T-helper 2 cell (primary cell): Measurements from ENCODE around the gene FOXP1.
A peak's percentile ranks its signal among the peaks of the same experiment; 100 is the strongest.

Source experiments
- DNase-seq, 5 experiments: peaks; one replicate each; pipeline versions ENCODE4 v3.0.0 to v3.0.0-alpha.2; 2012 to 2022

Gene FOXP1

GRCh38 chr3:71503525-71504249, 79.8 kb downstream of the FOXP1 start:
- no peak for DNase-seq

GRCh38 chr3:71502066-71502625, 81.4 kb downstream of the FOXP1 start:
- no peak for DNase-seq

GRCh38 chr3:71500696-71501095, 82.8 kb downstream of the FOXP1 start:
- no peak for DNase-seq

GRCh38 chr3:71499227-71499876, 84.2 kb downstream of the FOXP1 start:
- no peak for DNase-seq

GRCh38 chr3:71498543-71498942, 85.0 kb downstream of the FOXP1 start:
- no peak for DNase-seq

- DNase-seq, result no peak
Observed at GRCh38 chr3:71497971-71498444, 85.5 kb downstream of the FOXP1 start.

- DNase-seq, result no peak
Observed at GRCh38 chr3:71497367-71497897, 86.1 kb downstream of the FOXP1 start.

- DNase-seq, result peak in 1 of 5 experiments; percentile 71
Observed at GRCh38 chr3:71495708-71496472, 87.6 kb downstream of the FOXP1 start.

- DNase-seq, result no peak
Observed at GRCh38 chr3:71494212-71494611, 89.3 kb downstream of the FOXP1 start.

GRCh38 chr3:71492974-71493771, 90.4 kb downstream of the FOXP1 start:
- peak in 3 of 5 experiments; percentile 21 to 95 (median 69) for DNase-seq

- peak in 2 of 5 experiments; percentile 40 to 88 for DNase-seq
Observed at GRCh38 chr3:71492566-71492965, 91.0 kb downstream of the FOXP1 start.

GRCh38 chr3:71491154-71491752, 92.3 kb downstream of the FOXP1 start:
- peak in 1 of 5 experiments; percentile 47 for DNase-seq

GRCh38 chr3:71490692-71491091, 92.8 kb downstream of the FOXP1 start:
- DNase-seq, result no peak

GRCh38 chr3:71489315-71489761, 94.2 kb downstream of the FOXP1 start:
- DNase-seq, result peak in 1 of 5 experiments; percentile 86

GRCh38 chr3:71488882-71489281, 94.6 kb downstream of the FOXP1 start:
- peak in 1 of 5 experiments; percentile 37 for DNase-seq

- DNase-seq, result peak in 1 of 5 experiments; percentile 68
Observed at GRCh38 chr3:71488391-71488809, 95.1 kb downstream of the FOXP1 start.

- DNase-seq, result no peak
Observed at GRCh38 chr3:71487418-71487817, 96.1 kb downstream of the FOXP1 start.

- DNase-seq, result peak in 1 of 5 experiments; percentile 82
Observed at GRCh38 chr3:71486831-71487230, 96.7 kb downstream of the FOXP1 start.

- DNase-seq, result no peak
Observed at GRCh38 chr3:71485896-71486295, 97.6 kb downstream of the FOXP1 start.

- no peak for DNase-seq
Observed at GRCh38 chr3:71484452-71484851, 99.1 kb downstream of the FOXP1 start.

GRCh38 chr3:71484047-71484446, 99.5 kb downstream of the FOXP1 start:
- no peak for DNase-seq
